Measurements from ENCODE around the gene CTBP2.

Gene CTBP2

DNA sequence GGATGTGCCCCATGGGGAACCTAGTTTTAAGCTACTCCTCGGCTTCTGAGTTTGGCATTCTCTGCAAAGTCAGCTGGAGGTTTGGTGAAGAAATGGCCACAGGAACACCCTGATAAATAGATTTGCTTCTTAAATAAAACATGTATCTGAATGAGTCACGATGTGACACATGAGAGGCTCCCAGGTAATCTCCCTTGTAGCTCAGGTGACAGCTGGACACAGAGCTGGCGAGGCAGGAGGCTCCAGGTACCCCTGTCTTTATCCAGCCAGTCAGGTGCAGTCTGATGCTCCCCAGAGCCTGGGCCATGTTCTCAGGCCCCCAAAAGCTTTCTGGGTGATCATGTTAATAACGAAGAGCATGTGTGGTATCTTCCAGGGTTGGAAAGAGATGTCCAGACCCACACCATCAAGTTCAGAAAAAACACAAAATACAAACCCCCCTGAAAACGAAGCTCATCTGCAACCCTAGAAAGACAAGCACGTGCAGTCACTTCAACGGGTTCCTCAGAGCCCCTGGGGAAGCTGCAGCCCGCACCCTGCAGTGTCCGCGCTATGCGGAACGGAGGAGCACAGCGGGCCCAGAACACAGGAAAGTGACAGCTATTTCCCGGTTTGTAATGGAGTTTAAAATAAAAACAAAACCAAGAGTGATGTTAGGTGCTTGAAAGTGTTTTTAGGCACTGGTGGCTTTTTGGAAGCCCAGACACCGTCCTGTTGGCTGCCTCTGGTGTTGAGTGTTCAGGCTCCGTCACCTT, 149.0 kb downstream of the CTBP2 start:
- no peak for TF ChIP-seq POLR2A (IDR thresholded peaks at IDR 0.05; ENCODE audit: low read depth, low read length)
- DNase-seq (ENCODE audit: insufficient read length, low spot score), result no peak
- no peak for FAIRE-seq

DNA sequence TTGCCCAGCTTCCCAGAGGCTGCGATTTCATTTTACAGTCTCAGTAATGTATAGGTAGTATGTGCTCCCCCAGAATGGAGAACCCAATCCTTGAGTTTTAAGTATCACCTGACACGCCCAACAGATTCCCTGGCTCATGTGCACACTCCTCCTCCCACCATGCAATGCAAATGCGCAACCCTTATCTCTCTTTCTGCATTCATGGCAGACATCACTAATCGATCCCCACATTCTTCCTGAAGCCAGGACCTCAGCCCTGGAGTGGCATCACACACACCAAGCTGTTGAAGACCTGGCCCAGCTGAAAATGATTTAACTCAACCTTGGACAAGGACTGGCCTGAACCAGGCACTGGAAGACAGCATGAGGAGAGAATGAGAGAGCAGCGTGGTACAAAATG, 150.0 kb downstream of the CTBP2 start:
- no peak for TF ChIP-seq POLR2A (IDR thresholded peaks at IDR 0.05; ENCODE audit: low read depth, low read length)
- FAIRE-seq (no peak), DNase-seq (ENCODE audit: insufficient read length, low spot score) (no peak)

DNA sequence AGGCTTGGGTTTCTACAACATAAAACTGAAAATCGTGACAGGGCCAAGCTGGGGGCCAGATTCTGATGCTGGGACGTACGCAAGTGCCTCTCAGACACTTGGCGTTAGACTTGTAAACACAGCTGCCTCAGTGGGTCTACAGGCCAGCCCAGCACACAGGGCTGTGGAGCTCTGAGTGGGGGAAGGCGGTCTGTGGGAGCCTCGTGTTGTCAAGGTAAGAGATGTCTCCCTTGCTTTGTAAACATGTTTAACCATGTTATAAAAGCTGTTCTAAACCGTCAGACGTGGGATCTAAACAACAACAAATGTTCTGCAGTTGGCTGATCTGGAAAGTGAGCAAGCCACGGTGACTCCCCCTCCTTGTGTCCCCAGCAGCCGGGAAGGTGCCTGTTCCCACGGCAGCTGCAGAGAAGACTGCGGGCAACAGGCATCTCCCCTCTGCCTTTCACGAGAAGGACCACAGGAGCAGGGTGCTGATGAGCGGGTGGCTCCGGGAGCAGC, 150.7 kb downstream of the CTBP2 start:
- FAIRE-seq (no peak), DNase-seq (ENCODE audit: insufficient read length, low spot score) (no peak)
- TF ChIP-seq POLR2A (IDR thresholded peaks at IDR 0.05; ENCODE audit: low read depth, low read length), result no peak

DNA sequence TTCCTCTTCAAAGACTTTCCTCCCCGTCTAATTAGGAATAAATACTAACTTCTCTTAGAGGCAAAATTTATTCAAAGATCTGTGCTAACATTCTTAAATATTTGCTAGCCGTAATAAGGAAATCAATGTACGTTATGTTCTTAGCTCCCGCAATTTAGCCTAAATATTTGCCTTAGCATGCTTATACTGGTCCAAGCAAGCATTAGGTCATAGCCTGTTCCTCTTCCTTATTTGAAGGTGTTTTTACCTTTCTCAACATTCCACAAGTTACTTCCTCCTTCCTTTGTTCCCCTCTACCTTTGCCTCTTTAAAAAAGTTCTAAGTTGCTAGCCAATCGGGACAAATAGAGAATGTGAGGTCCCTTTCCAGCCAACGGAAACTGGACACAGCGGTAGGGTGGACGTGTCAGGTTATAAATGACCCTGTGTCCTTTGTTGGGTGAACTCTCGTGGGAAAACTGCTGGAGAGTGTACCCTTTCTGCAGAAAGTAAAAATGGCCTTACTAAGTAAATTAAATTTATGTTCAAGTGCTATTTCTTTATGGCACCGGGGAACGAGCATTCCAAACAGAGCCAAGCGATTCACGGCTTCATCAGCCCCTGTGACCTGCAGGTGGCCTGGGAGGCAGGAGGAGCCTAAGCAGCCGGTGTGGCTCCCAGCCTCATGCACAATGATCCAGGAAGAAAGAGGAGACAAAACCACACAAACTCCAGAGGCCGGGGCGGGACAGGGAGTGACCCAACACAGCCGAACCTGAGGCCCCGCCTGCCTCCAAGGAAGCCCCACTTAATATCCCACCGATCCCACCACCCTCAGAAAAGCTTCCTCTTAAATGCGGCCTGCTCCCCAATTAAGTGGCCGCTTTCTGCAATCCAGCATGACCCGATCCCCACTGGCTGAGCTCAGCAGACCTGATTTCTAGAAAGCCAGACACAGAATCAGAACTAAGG, 151.4 kb downstream of the CTBP2 start:
- DNase-seq (ENCODE audit: insufficient read length, low spot score) (no peak), FAIRE-seq (no peak)
- TF ChIP-seq POLR2A (IDR thresholded peaks at IDR 0.05; ENCODE audit: low read depth, low read length), result no peak

DNA sequence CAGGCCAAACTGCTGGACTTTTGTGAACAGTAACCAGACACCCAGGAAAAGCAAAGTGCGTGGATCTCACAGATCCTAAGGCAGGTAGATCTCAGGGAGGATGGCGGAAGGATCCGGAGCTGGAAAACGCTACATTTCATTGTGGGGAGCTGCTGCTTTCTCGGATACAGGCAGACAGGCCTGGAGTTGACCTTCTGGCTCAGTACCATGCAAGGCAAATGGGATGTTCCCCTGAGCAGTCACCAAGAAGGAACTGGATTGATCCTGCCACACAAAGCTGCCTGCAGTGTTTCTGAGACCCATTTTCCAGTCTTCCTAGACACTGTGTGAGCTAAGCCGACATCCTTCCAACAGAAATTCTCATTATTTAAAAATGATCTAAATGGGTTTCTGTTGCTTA, 152.9 kb downstream of the CTBP2 start:
- no peak for FAIRE-seq
- TF ChIP-seq POLR2A (IDR thresholded peaks at IDR 0.05; ENCODE audit: low read depth, low read length), result no peak

DNA sequence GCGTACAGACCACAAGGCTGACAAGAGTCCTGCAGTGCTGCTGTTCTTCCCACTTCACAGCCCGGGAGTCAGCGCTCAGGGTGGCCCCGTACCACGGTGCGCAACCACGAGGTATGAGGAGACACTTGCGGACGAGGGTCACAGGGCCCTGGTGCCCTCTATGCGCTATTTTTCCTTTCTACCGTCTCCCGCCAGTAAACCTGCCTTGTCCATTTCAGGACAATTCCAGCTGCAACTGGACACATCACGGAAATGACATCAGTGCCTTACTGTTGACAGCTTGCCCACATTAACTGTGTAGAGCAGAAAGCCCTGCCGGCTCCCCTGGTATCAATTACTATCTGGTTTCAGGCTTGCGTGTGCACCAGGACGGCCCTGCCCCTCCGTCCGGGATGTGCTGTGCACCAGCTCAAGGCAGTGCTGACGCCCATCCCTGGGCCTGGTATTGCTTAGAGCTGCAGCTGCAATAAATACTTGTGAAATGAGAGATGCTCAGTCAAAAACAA, 153.4 kb downstream of the CTBP2 start:
- no peak for TF ChIP-seq POLR2A (IDR thresholded peaks at IDR 0.05; ENCODE audit: low read depth, low read length)
- FAIRE-seq (no peak), DNase-seq (ENCODE audit: insufficient read length, low spot score) (no peak)

More for the DNA sequence above, 152.9 kb downstream of the CTBP2 start:
- no peak for DNase-seq (ENCODE audit: insufficient read length, low spot score)

DNA sequence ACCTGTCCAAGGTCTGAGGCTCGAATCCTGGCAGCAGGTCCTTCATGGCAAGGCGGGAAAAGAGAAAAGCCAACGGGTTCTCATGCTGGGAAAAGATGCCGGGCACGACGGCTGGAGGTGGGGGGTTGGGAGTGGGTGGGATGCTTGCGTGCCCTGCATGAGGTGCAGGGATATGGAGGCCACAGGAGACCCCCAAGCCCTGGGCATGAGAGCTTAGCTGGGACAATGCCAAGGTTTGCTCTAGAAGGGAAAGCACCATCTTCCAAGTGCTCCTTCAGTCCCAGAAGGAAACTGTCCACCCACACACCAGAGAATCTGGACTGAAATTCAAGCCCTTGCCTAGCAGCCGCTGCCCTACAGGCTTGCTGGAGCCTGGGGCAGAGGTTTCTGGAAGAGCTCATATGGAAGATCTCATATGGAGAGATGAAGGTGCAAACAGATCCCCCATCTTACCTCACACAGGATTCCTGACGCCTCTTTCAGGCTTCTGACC, 154.1 kb downstream of the CTBP2 start:
- FAIRE-seq, result no peak
- no peak for DNase-seq (ENCODE audit: insufficient read length, low spot score)
- TF ChIP-seq POLR2A (IDR thresholded peaks at IDR 0.05; ENCODE audit: low read depth, low read length), result no peak

DNA sequence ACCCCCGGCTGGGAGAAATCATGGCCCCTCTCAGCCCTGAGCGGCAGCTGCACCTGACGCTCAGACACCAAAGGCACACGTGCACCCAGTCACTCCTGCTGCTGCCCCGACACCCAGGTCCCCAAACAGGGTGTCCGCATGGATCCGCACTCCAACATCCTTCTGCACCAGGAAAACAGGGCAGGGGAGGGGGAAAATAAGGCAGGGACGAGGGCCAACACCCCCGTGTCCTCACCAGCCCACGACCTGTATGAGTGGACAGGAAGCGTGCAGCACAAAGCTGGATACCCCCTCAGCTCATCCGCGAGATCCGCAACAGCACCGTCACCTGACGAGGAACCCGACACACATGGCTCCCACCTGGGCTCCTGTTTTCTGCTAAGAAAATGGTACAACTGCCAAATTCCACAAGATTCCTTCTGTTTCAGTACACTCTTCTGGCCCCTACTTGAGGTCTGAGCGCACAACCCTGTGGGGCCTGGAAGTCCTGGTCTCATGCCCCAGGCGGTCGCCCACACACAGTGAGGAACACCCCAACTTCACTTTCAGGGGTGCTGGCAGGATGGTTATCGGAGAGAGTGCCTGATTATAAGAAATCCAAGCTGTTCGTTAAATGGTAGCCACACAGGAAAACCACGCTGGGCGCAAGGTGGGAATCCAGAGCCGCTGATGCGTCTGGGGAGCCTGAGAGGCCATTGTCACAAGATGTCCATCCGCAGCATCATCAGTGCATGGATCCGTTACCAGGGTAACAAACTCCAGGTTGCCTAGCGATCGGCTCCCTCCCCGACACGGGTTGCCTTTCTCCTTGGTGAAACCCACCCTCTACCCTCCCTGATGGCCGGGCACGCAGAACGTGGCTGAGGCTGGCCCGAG, 154.8 kb downstream of the CTBP2 start:
- TF ChIP-seq POLR2A (IDR thresholded peaks at IDR 0.05; ENCODE audit: low read depth, low read length), result no peak
- DNase-seq (ENCODE audit: insufficient read length, low spot score) (no peak), FAIRE-seq (no peak)

DNA sequence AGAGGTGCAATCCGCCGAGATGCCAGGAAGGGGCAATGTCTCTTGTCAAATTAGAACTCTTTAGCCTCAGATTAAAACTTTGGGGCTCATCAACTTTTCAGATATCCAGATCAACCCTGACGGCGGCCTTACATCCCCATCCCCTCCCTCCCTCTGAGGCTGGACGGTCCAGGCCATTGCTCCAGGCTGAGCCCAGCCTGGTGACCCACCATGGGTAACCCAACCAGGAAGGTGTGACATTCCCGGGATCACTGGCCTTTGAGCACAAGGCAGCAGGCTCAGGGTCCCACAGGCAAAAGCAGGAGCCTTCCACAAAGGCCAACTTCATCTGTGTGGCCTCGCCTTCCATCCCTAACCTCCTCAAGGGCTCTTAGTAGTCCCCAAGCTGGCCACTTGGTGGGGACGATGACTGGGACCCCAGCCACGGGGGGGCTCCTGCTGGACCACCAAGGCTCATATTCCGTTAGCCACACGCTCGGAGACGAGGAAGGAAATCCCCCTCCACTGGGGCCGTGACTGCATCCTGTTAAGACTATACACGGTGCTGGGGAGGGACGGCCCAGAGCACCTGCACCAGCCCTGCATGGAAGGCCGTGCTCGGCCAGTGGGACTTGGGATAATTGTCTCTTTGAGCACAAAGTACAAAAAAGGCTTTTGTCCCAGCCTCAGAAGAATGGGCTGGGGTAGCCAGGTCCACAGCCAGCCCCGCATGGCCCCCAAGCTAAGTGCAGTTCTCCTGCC, 155.6 kb downstream of the CTBP2 start:
- no peak for TF ChIP-seq POLR2A (IDR thresholded peaks at IDR 0.05; ENCODE audit: low read depth, low read length)
- FAIRE-seq (no peak), DNase-seq (ENCODE audit: insufficient read length, low spot score) (no peak)

DNA sequence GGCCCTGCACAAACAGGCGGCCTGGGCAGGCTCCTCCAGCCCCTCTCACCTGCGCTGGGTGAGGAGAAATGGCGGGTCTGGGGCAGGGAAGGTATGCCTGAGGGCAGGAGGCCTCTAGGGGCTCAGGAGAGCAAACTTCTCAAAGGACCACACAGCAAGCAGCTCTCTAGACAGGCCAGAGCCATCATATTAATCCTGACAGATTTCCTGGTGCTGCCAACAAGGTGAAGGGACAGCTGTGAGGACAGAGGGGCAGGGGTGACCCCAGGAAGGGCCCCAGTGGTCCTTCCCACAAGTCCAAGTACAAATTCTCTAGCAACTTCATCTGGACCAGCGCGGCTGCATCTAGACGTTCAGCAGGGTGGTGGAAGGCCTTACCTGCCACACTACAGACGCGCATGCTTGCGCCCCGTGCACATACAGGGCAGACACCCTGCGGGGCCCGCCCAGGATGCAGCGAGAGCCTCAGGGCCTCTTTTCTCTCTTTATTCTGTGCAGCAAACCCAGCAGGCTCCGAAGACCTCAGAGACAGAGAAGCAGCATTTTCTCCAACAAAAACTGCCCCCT, 156.4 kb downstream of the CTBP2 start:
- no peak for FAIRE-seq

DNA sequence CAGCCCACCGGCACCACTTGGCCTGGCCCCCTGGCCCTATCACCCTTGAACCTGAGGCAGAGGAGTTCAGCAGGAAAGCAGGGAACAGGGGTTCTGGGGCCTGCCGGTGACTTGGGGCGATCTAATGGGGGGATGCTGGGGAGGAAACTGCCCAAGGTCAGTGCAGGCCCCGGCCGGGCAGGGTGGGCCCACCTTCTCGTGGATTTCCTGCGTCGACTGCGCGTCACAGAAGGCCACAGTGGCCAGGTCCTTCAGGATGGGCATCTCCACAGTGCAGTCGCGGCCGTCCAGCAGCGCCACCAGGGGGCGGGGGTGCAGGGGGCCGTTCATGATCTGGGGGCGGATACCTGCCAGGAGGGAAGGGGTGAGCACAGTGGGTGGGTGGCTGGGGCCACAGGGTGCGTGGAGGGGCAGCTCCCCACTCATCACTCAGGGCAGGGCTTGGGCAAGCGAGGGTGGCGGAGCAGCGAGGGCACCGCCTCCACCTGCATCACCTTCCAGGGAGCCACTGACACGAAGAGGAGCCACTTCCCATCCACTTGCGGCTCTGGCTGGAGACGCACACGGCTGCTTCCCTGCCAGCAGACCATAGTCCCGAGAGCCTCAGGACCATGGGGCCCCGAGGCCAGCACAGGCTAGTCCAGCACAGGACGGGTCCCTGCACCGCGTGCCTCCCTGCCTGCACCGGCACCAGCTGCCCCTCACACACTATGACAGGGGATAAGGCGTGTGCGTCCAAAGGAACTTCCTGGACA, 157.0 kb downstream of the CTBP2 start:
- no peak for TF ChIP-seq POLR2A (IDR thresholded peaks at IDR 0.05; ENCODE audit: low read depth, low read length)
- FAIRE-seq, result no peak

More for the DNA sequence above, 156.4 kb downstream of the CTBP2 start:
- no peak for DNase-seq (ENCODE audit: insufficient read length, low spot score)
- no peak for TF ChIP-seq POLR2A (IDR thresholded peaks at IDR 0.05; ENCODE audit: low read depth, low read length)

More for the DNA sequence above, 157.0 kb downstream of the CTBP2 start:
- DNase-seq (ENCODE audit: insufficient read length, low spot score), result no peak

Data from H54 (cell line).